ENCODE results near the gene RAD51B.
"Not testable (repeated sequence)": the region's sequence is repeated elsewhere in the genome, so short reads cannot be mapped to it uniquely, and the experiment has no call there.

DNA sequence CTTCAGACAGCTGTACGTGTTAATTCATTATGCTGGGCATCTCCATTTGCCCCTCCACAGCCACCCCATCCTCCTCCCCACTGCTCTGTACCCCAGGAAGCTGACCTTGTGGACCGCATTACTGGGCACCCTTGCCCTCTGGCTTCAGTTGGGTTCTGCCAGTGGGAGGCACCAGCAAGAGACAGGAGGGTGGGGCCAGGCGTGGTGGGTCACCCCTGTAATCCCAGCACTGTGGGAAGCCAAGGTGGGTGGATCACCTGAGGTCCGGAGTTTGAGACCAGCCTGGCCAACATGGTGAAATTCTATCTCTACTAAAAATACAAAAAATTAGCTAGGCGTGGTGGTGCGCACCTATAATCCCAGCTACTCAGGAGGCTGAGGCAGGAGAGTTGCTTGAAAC lies 843.2 kb downstream of the RAD51B start:
- TF ChIP-seq, protein P1, sequence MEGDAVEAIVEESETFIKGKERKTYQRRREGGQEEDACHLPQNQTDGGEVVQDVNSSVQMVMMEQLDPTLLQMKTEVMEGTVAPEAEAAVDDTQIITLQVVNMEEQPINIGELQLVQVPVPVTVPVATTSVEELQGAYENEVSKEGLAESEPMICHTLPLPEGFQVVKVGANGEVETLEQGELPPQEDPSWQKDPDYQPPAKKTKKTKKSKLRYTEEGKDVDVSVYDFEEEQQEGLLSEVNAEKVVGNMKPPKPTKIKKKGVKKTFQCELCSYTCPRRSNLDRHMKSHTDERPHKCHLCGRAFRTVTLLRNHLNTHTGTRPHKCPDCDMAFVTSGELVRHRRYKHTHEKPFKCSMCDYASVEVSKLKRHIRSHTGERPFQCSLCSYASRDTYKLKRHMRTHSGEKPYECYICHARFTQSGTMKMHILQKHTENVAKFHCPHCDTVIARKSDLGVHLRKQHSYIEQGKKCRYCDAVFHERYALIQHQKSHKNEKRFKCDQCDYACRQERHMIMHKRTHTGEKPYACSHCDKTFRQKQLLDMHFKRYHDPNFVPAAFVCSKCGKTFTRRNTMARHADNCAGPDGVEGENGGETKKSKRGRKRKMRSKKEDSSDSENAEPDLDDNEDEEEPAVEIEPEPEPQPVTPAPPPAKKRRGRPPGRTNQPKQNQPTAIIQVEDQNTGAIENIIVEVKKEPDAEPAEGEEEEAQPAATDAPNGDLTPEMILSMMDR (conservative IDR thresholded peaks at IDR 0.05 in 1 of 2, IDR thresholded peaks at IDR 0.05 in 1 of 2; ENCODE audit: low read depth in 1 of 2, low read length in 2 of 2): not testable (repeated sequence)
- TF ChIP-seq EZH2 (IDR thresholded peaks at IDR 0.05; ENCODE audit: low read length, missing control alignments): not testable (repeated sequence)
